Limb (tissue), 2 donors: ENCODE measurements around the gene MRPL27.
A peak's percentile ranks its signal among the peaks of the same experiment; 100 is the strongest.
"Not testable (repeated sequence)": the region's sequence is repeated elsewhere in the genome, so short reads cannot be mapped to it uniquely, and the experiment has no call there.

ENCODE experiments used
- DNase-seq, 2 donors: peaks; one replicate each; pipeline ENCODE4 v3.0.0-alpha.2; 2016; ENCODE audit errors: extremely low spot score in 2 of 2

MRPL27 gene

GRCh38 chr17:50346313-50347116 lies 26.5 kb downstream of the MRPL27 start:
- DNase-seq: peak in 1 of 2 donors; percentile 46

- peak; percentile 84 to 93 for DNase-seq
Observed at GRCh38 chr17:50345432-50346312, 27.3 kb downstream of the MRPL27 start, which contains the start of gene XYLT2. TSS of gene XYLT2 (plus strand) at chr17:50346126. CDS start at chr17:50346141, 15 bp downstream.

GRCh38 chr17:50344731-50345365 lies 28.1 kb downstream of the MRPL27 start:
- DNase-seq: peak in 1 of 2 donors; percentile 30

GRCh38 chr17:50339381-50339780 lies 33.6 kb downstream of the MRPL27 start:
- DNase-seq: no peak

GRCh38 chr17:50338645-50339044 lies 34.3 kb downstream of the MRPL27 start:
- no peak for DNase-seq

GRCh38 chr17:50337956-50338355 lies 35.0 kb downstream of the MRPL27 start:
- DNase-seq: no peak

- not testable (repeated sequence) for DNase-seq
Observed at GRCh38 chr17:50333291-50334057, 39.5 kb downstream of the MRPL27 start.

- DNase-seq: no peak
Observed at GRCh38 chr17:50332196-50332595, 40.8 kb downstream of the MRPL27 start.

- DNase-seq: no peak
Observed at GRCh38 chr17:50331085-50331791, 41.7 kb downstream of the MRPL27 start.

- no peak for DNase-seq
Observed at GRCh38 chr17:50330151-50330775, 42.7 kb downstream of the MRPL27 start.

GRCh38 chr17:50329716-50330115 lies 43.3 kb downstream of the MRPL27 start:
- DNase-seq: no peak

GRCh38 chr17:50328363-50329325 lies 44.3 kb downstream of the MRPL27 start:
- DNase-seq: peak in 1 of 2 donors; percentile 73

GRCh38 chr17:50326831-50327364 lies 46.1 kb downstream of the MRPL27 start:
- no peak for DNase-seq

GRCh38 chr17:50325906-50326305 lies 47.1 kb downstream of the MRPL27 start:
- DNase-seq: no peak

GRCh38 chr17:50323060-50323459 lies 49.9 kb downstream of the MRPL27 start:
- DNase-seq: no peak

- DNase-seq: no peak
Observed at GRCh38 chr17:50322271-50322670, 50.7 kb downstream of the MRPL27 start.

- DNase-seq: no peak
Observed at GRCh38 chr17:50319306-50320004, 53.5 kb downstream of the MRPL27 start.
